ENCODE results near the gene TCF12.
"Not testable (repeated sequence)": the region's sequence is repeated elsewhere in the genome, so short reads cannot be mapped to it uniquely, and the experiment has no call there.

The TCF12 gene

GRCh38 chr15:57059026-57059660, 140.7 kb downstream of the TCF12 start:
- FAIRE-seq: no peak

GRCh38 chr15:57060799-57061198, 142.4 kb downstream of the TCF12 start:
- FAIRE-seq: no peak

GRCh38 chr15:57061281-57061680, 142.8 kb downstream of the TCF12 start:
- no peak for FAIRE-seq

GRCh38 chr15:57061696-57062095, 143.3 kb downstream of the TCF12 start:
- no peak for FAIRE-seq

GRCh38 chr15:57064033-57064432, 145.6 kb downstream of the TCF12 start:
- no peak for FAIRE-seq

GRCh38 chr15:57069423-57069822, 151.0 kb downstream of the TCF12 start:
- FAIRE-seq: no peak

GRCh38 chr15:57070674-57071073, 152.2 kb downstream of the TCF12 start:
- no peak for FAIRE-seq

GRCh38 chr15:57079446-57079845, 161.0 kb downstream of the TCF12 start:
- no peak for FAIRE-seq

GRCh38 chr15:57079931-57080620, 161.6 kb downstream of the TCF12 start:
- FAIRE-seq: peak; percentile 5

- FAIRE-seq: no peak
Measured at GRCh38 chr15:57082054-57082728, 163.7 kb downstream of the TCF12 start.

- no peak for FAIRE-seq
Measured at GRCh38 chr15:57084192-57084591, 165.7 kb downstream of the TCF12 start.

- no peak for FAIRE-seq
Measured at GRCh38 chr15:57085267-57085666, 166.8 kb downstream of the TCF12 start.

- no peak for FAIRE-seq
Measured at GRCh38 chr15:57086857-57087427, 168.5 kb downstream of the TCF12 start.

- FAIRE-seq: peak; percentile 41
Measured at GRCh38 chr15:57089815-57090495, 171.5 kb downstream of the TCF12 start.

- no peak for FAIRE-seq
Measured at GRCh38 chr15:57090496-57090859, 172.0 kb downstream of the TCF12 start.

GRCh38 chr15:57091636-57092035, 173.2 kb downstream of the TCF12 start:
- FAIRE-seq: no peak

GRCh38 chr15:57092252-57092651, 173.8 kb downstream of the TCF12 start:
- no peak for FAIRE-seq

- no peak for FAIRE-seq
Measured at GRCh38 chr15:57094321-57095257, 176.1 kb downstream of the TCF12 start.

- peak; percentile 36 for FAIRE-seq
Measured at GRCh38 chr15:57095896-57096295, 177.5 kb downstream of the TCF12 start.

GRCh38 chr15:57097246-57097645, 178.8 kb downstream of the TCF12 start:
- no peak for FAIRE-seq

- not testable (repeated sequence) for FAIRE-seq
Measured at GRCh38 chr15:57097919-57098543, 179.6 kb downstream of the TCF12 start.

GRCh38 chr15:57098896-57099295, 180.5 kb downstream of the TCF12 start:
- no peak for FAIRE-seq
